GM10266 (cell line): ENCODE data around the gene NOX3.

Source experiments
- DNase-seq: peaks from one replicate; pipeline ENCODE4 v3.0.0; 2012; ENCODE audit errors: extremely low spot score
- CTCF ChIP-seq: IDR thresholded peaks from 2 replicates; pipeline ENCODE4 v1.5.1; 2012; ENCODE audit warnings: mild to moderate bottlenecking, low read depth; ENCODE audit not compliant: control insufficient read depth, insufficient read depth; ENCODE audit errors: missing control alignments

NOX3 gene

DNA sequence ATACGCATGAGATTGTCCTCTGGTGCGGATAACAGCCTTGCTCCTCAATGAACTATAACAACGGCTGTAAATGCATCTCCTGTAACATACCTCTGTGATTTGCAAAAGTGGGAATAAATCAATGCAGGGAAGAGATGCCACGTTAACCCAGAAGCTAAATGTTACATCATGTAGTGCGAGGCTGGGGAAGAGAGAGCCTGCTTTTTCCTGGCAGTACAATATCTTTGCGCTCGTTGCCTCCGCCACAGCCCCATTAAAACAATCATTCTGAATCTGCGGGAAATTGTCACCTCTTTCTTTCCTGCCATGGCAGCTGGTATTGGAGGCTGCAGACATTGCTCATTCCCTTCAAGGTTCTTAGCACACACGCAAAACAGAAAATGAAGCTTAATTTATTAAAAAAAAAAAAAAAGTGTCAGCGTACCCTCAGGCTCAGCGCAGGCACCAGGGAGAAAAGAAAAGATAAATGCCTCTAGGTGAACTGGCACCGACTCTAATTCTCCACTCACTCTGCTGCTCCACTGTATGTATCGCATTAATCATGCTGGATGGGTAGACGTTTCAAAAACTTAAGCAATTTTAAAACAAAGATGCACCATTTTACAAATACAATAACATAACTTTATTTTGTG, 71.2 kb downstream of the NOX3 start:
- no peak for DNase-seq
- no peak for TF ChIP-seq CTCF

GRCh38 chr6:155383913-155384312, 71.7 kb downstream of the NOX3 start:
- no peak for TF ChIP-seq CTCF
- no peak for DNase-seq

DNA sequence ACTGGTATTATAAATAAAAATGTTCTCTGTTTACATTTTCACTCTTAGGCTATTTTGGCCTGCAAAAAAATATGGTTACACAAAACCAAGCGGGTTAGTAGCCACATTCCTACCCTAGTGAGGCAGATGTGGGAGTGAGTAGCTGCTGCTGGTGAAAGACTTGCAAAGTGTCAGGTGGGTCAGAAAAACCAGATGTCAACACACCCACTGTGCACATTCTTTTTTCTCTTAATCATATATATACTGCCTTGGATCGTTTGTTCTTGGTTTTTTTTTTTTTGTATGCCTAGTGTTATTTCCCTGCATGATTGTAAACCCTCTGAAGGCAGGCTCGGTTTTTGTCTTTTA, 73.3 kb downstream of the NOX3 start:
- DNase-seq, result no peak

GRCh38 chr6:155381673-155382337, 73.8 kb downstream of the NOX3 start:
- no peak for TF ChIP-seq CTCF
- no peak for DNase-seq

More for the DNA sequence above, 73.3 kb downstream of the NOX3 start:
- TF ChIP-seq CTCF, result no peak

DNA sequence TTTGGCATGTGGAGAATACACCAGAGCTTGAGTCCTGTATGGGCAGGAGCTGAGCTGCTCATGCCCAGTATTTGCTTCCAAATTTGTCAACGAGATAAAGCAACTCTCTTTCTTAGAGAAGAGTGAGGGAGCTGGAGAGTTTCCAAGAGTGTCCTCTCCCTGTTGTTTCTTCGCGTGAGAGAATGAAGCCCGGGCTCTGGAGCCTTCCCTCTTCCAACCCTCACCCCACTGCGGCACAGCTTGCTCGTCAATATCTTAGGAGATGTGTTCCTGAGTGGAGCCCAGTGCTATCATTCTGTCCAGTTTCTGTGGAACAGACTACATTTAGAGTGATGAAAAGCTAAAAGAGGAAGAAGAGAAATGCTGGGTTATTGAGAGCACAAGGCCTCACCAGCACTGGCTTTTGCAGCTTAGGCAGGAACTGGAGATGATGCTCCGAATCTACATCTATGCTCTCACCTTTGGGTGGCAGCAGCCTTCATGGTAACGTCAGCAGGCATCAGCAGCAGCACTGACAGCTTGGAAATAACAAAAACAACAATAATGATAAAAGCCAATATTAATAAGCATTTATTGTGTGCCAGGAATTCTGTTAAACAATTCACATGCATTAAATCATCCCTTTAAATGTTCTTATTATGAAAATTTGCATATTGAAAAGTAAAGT, 74.8 kb downstream of the NOX3 start:
- no peak for DNase-seq

DNA sequence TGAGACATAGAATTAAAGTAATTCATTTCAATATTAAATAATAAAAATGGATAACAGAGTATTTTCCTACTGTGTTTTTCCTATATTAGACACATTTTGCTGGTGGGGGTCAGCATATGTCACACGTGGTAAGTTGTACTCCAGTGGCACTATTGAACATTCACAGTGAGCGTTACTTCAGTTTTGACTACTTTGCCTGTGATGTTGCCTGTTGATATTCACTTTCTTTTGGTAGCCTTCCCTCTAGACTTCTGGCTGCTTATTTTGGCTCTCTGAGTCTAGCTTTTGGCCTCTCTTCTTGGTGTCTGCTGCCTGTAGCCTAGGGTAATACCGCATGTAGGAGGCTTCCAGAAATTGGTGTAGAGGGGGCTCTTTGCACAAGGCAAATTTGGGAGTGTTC, 76.9 kb downstream of the NOX3 start:
- no peak for TF ChIP-seq CTCF
- no peak for DNase-seq

More for the DNA sequence above, 74.8 kb downstream of the NOX3 start:
- TF ChIP-seq CTCF, result no peak

DNA sequence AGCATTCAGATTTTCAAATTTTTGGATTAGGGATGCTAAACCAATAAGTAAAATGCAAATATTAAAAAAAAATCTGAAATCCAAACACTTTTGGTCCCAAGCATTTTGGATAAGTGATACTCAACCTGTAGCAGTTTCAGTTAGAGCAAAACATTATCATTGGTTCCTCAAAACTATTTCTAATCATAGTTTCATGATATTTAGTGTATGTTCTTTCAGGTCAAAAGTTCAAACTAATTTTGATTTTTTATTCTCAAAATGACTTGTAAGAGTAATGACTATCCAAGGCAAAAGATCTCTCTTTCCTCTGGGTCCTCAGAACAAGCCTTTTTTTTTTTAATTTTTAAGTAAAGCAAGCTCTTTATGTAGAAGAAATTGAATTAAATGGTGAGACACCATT, 77.4 kb downstream of the NOX3 start:
- no peak for TF ChIP-seq CTCF
- DNase-seq, result no peak
